HCT116 (cell line): Measurements from ENCODE around the gene MTFR1L. TPM values are rescaled to one million over a fixed set of nuclear protein-coding genes. Genes with fewer than 3 reads are reported as not detected.

ENCODE experiments used
- ATAC-seq: fragments of 200-7000 bp; cut with Tn5 transposase; 2 replicates; pipeline ENCODE4 v1.9.1; 2020; ENCODE audit warnings: mild to moderate bottlenecking, moderate library complexity
- BruUV-seq: library from RNA; stranded (reverse); fragments of 400-500 nt; replicated peaks from 2 replicates; lab custom pipeline; 2021; lab: Mats Ljungman, UMichigan
- CTCF ChIA-PET: fragments of 300-600 bp; sonication (Branson Sonifier 250); formaldehyde crosslinking; loops from one replicate; lab custom pipeline; 2021; ENCODE audit warnings: antibody characterized with exemption; lab: Charles Lee
- POLR2A ChIA-PET: fragments of 300-600, 350-600 bp; sonication (Branson Sonifier 250); formaldehyde crosslinking; loops from one replicate; lab custom pipeline; 2021; ENCODE audit warnings: antibody characterized with exemption; lab: Charles Lee
- RAD21 ChIA-PET, 2 experiments: fragments of 300-600 bp; sonication (Branson Sonifier 250); formaldehyde crosslinking; loops; one replicate each; lab custom pipeline; 2023; ENCODE audit warnings: low total read pairs in 2 of 2; ENCODE audit not compliant: uncharacterized antibody in 2 of 2, unreplicated experiment in 2 of 2, low non-redundant PET in 1 of 2; lab: Charles Lee
- DNase-seq: peaks from one replicate; pipeline ENCODE4 v3.0.0-alpha.2; 2010; ENCODE audit warnings: low read depth, low spot score
- H2AFZ ChIP-seq: fragments of 200-600 bp; shearing (Covaris generic), sonication (generic); 2 replicates; pipeline ENCODE4 v1.6.1; 2017; ENCODE audit warnings: low read depth, mixed run types, mixed read lengths, antibody characterized with exemption, low read length; ENCODE audit not compliant: poor library complexity, severe bottlenecking
- H3K27ac ChIP-seq: 2 replicates; pipeline ENCODE4 v1.5.1; 2012; ENCODE audit warnings: low read depth, low read length
- H3K27me3 ChIP-seq: fragments of 200-600 bp; sonication (generic); 2 replicates; pipeline ENCODE4 v1.6.1; 2016; ENCODE audit warnings: mixed run types, low read length, mixed read lengths; ENCODE audit not compliant: insufficient read depth
- H3K36me3 ChIP-seq, 2 experiments: fragments of 200-500 bp in 1 of 2; fragments of 200-600 bp in 1 of 2; sonication (Bioruptor generic) in 1 of 2; sonication (generic) in 1 of 2; 2 replicates each; pipeline versions ENCODE4 v1.5.1 to v1.6.1; 2014 to 2016; ENCODE audit warnings: low read length in 2 of 2, inconsistent platforms in 1 of 2, mixed read lengths in 1 of 2, mixed run types in 1 of 2; ENCODE audit not compliant: insufficient read depth in 2 of 2, control insufficient read depth in 1 of 2
- H3K4me1 ChIP-seq, 2 experiments: fragments of 200-600 bp in 1 of 2; sonication (generic) in 1 of 2; 2 replicates each; pipeline versions ENCODE4 v1.5.1 to v1.6.1; 2012 to 2017; ENCODE audit warnings: low read length in 2 of 2, inconsistent platforms in 1 of 2, mild to moderate bottlenecking in 1 of 2, mixed read lengths in 1 of 2, mixed run types in 1 of 2, moderate library complexity in 1 of 2; ENCODE audit not compliant: insufficient read depth in 2 of 2, control insufficient read depth in 1 of 2
- H3K4me2 ChIP-seq: fragments of 200-600 bp; sonication (generic); 2 replicates; pipeline ENCODE4 v1.6.1; 2017; ENCODE audit warnings: mixed run types, low read length, mixed read lengths
- H3K4me3 ChIP-seq, 2 experiments: fragments of 200-600 bp in 1 of 2; sonication (generic) in 1 of 2; replicated peaks in 1 of 2; 2 replicates each; pipeline ENCODE4 v1.5.1; 2011 to 2016; ENCODE audit warnings: low read length in 2 of 2, control low read depth in 1 of 2, low read depth in 1 of 2, mild to moderate bottlenecking in 1 of 2, mixed read lengths in 1 of 2, mixed run types in 1 of 2
- H3K79me2 ChIP-seq: fragments of 200-600 bp; sonication (generic); 2 replicates; pipeline ENCODE4 v1.6.1; 2017; ENCODE audit warnings: mild to moderate bottlenecking, mixed run types, low read length, moderate library complexity, mixed read lengths; ENCODE audit not compliant: insufficient read depth
- H3K9ac ChIP-seq: fragments of 200-600 bp; sonication (generic); 2 replicates; pipeline ENCODE4 v1.6.1; 2016; ENCODE audit warnings: low read length, mixed read lengths
- H3K9me2 ChIP-seq: fragments of 200-600 bp; sonication (generic), shearing (Covaris generic); 2 replicates; pipeline ENCODE4 v1.6.1; 2017; ENCODE audit warnings: mixed run types, mild to moderate bottlenecking, moderate library complexity; ENCODE audit not compliant: insufficient read depth
- H3K9me3 ChIP-seq, 2 experiments: fragments of 200-500 bp in 1 of 2; fragments of 200-600 bp in 1 of 2; sonication (Bioruptor generic) in 1 of 2; sonication (generic) in 1 of 2; 2 replicates each; pipeline ENCODE4 v1.6.1; 2014 to 2017; ENCODE audit warnings: low read length in 2 of 2, mixed read lengths in 2 of 2, inconsistent platforms in 1 of 2, low read depth in 1 of 2, mild to moderate bottlenecking in 1 of 2, mixed run types in 1 of 2, moderate library complexity in 1 of 2; ENCODE audit not compliant: control insufficient read depth in 1 of 2, insufficient read depth in 1 of 2
- H4K20me1 ChIP-seq: fragments of 200-600 bp; sonication (generic), shearing (Covaris generic); 2 replicates; pipeline ENCODE4 v1.6.1; 2017; ENCODE audit warnings: mixed run types, mild to moderate bottlenecking, moderate library complexity; ENCODE audit not compliant: insufficient read depth
- CEBPB ChIP-seq: IDR thresholded peaks from 2 replicates; pipeline ENCODE4 v1.6.1; 2012; ENCODE audit warnings: low read depth
- EZH2 ChIP-seq: fragments of 200-600 bp; sonication (generic); IDR thresholded peaks from 2 replicates; pipeline ENCODE4 v1.6.1; 2017; ENCODE audit warnings: antibody characterized with exemption, mixed run types
- RAD21 ChIP-seq: IDR thresholded peaks from 2 replicates; pipeline ENCODE4 v1.6.1; 2012; ENCODE audit warnings: low read depth, mild to moderate bottlenecking
- TCF7L2 ChIP-seq: IDR thresholded peaks from 2 replicates; pipeline ENCODE4 v1.7.0; 2011; ENCODE audit warnings: borderline replicate concordance, inconsistent platforms; ENCODE audit not compliant: insufficient read depth, insufficient read length; ENCODE audit errors: extremely low read depth
- ZNF274 ChIP-seq: fragments of 200-500 bp; sonication (Bioruptor generic); IDR thresholded peaks from 2 replicates; pipeline ENCODE4 v1.6.1; 2014; ENCODE audit warnings: mild to moderate bottlenecking, low read depth, low read length, inconsistent platforms
- intact Hi-C: fragments of 100-400 bp; cut with micrococcal nuclease; formaldehyde crosslinking; loops from 2 replicates; pipeline ENCODE4 v1.10.0; 2022
- total RNA-seq: library from RNA; stranded (reverse); gene quantifications from one replicate; pipeline ENCODE4 v1.2.1, GENCODE V29; 2021; ENCODE audit not compliant: unreplicated experiment
- TF ChIP-seq, protein P1 (sequence below): IDR thresholded peaks from 2 replicates; pipeline ENCODE4 v1.6.1; 2011; ENCODE audit warnings: mild to moderate bottlenecking, low read length, moderate library complexity; ENCODE audit not compliant: insufficient replicate concordance; ENCODE audit errors: extremely low read depth

The MTFR1L gene
- total RNA-seq, 1 experiment from 2014 or later: 35.8 TPM

DNA sequence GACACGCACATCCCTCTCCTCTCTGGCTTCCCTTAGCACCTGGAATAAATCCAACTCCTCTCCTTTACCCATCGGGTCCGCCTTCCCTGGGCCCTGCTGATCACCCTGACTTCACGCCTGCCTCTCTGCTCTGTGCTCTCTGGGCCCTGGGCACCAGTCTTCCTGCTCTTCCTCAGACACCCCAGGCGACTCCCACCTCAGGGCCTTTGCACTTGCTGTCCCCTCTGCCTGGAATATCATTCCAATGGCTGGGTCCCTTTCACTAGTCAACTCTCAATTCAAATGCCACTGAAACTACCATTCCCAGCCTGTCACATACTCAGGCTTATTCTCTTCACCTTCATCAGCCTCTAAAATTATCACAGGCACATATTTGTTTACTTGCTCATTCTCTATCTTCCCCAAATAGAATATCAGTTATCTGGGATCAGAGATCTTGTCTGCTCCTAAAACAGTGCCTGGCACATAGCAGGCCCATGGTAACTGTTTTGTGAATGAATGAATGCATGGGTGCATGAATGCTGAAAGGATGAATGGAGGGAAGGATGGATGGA is 47.0 kb upstream of the MTFR1L start:
- H3K9me3 ChIP-seq: no peaks in the 10 kb centered on the region
- ATAC-seq (no peak), DNase-seq (no peak)
- H3K9ac ChIP-seq: no peak overlapping the region
- peaks cover 9 to 13% of the 10 kb centered on the region in 2 experiments for H3K4me1 ChIP-seq
- no peak for TF ChIP-seq ZNF274
- TF ChIP-seq EZH2: no peak
- TF ChIP-seq, protein P1, sequence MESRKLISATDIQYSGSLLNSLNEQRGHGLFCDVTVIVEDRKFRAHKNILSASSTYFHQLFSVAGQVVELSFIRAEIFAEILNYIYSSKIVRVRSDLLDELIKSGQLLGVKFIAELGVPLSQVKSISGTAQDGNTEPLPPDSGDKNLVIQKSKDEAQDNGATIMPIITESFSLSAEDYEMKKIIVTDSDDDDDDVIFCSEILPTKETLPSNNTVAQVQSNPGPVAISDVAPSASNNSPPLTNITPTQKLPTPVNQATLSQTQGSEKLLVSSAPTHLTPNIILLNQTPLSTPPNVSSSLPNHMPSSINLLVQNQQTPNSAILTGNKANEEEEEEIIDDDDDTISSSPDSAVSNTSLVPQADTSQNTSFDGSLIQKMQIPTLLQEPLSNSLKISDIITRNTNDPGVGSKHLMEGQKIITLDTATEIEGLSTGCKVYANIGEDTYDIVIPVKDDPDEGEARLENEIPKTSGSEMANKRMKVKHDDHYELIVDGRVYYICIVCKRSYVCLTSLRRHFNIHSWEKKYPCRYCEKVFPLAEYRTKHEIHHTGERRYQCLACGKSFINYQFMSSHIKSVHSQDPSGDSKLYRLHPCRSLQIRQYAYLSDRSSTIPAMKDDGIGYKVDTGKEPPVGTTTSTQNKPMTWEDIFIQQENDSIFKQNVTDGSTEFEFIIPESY: no peak
- no peak for TF ChIP-seq TCF7L2
- no peak for TF ChIP-seq CEBPB
- no peak for TF ChIP-seq RAD21
- POLR2A ChIA-PET: no interaction called here
- no peak overlapping the region for H2AFZ ChIP-seq
- no peaks in the 10 kb centered on the region for H4K20me1 ChIP-seq
- no peak overlapping the region for H3K4me2 ChIP-seq
- intact Hi-C loops: no loop called here
- CTCF ChIA-PET: no interaction called here
- H3K36me3 ChIP-seq: no peaks in the 10 kb centered on the region
- no peaks in the 10 kb centered on the region for H3K79me2 ChIP-seq
- no peaks in the 10 kb centered on the region for H3K27me3 ChIP-seq
- RAD21 ChIA-PET: no interaction called here
- H3K4me3 ChIP-seq: no peak overlapping the region
- H3K27ac ChIP-seq: no peak overlapping the region
- H3K9me2 ChIP-seq: no peaks in the 10 kb centered on the region
- no TSS peak for BruUV-seq
